ENCODE measurements around the gene ANKS1B.

ANKS1B gene

DNA sequence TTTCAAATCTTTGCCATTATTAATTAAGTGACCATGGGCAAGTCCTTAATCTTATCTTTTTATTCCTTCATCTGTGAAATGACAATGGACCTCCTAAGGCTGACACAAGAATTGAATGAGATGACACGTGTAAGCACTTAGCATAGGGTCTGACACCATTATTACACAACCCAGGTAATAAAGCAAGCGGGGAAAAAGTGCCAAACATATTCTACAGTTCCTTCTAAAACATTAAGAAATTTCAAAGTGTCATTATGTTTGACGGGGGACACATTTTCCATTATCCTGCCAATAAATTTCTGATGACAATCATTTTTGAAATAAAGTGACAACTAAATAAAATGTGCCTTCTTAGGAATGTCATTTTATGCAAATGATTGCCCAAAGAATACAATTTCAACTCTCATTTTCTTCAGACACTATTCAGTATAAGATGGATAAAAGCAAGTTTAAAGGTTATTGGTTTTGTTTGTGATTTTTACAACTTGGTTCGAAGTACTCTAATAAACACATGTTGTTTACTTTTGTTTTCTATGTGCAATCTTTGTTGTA, 3.0 kb downstream of the ANKS1B start:
- no peak overlapping the region for H3K4me3 ChIP-seq (ENCODE audit: low read depth, low read length)
- TF ChIP-seq, protein P1, sequence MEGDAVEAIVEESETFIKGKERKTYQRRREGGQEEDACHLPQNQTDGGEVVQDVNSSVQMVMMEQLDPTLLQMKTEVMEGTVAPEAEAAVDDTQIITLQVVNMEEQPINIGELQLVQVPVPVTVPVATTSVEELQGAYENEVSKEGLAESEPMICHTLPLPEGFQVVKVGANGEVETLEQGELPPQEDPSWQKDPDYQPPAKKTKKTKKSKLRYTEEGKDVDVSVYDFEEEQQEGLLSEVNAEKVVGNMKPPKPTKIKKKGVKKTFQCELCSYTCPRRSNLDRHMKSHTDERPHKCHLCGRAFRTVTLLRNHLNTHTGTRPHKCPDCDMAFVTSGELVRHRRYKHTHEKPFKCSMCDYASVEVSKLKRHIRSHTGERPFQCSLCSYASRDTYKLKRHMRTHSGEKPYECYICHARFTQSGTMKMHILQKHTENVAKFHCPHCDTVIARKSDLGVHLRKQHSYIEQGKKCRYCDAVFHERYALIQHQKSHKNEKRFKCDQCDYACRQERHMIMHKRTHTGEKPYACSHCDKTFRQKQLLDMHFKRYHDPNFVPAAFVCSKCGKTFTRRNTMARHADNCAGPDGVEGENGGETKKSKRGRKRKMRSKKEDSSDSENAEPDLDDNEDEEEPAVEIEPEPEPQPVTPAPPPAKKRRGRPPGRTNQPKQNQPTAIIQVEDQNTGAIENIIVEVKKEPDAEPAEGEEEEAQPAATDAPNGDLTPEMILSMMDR (conservative IDR thresholded peaks at IDR 0.05; ENCODE audit: low read depth, low read length) = no peak
- DNase-seq (ENCODE audit: low read depth) = no peak

DNA sequence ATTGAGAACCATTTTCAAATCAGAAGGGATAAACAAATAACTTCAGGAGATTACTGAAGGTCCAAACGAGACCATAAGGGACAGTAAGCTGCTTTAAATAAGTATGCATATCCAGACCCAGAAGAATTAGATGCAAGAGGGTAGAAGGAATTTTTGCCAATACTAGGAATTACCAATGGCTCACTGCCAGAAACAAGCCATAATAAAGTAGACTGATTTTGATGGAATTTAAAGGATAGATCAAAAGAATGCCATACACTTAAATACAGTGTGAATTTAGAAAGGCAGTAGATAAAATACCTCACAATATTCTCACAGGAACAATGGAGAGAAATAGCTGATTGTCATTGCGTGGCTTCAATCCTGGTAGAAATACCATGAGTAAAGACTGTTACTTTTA, 5.3 kb downstream of the ANKS1B start:
- no peak overlapping the region for H3K4me3 ChIP-seq (ENCODE audit: low read depth, low read length)
- no peak for DNase-seq (ENCODE audit: low read depth)
- TF ChIP-seq, protein P1 (conservative IDR thresholded peaks at IDR 0.05; ENCODE audit: low read depth, low read length) = no peak

DNA sequence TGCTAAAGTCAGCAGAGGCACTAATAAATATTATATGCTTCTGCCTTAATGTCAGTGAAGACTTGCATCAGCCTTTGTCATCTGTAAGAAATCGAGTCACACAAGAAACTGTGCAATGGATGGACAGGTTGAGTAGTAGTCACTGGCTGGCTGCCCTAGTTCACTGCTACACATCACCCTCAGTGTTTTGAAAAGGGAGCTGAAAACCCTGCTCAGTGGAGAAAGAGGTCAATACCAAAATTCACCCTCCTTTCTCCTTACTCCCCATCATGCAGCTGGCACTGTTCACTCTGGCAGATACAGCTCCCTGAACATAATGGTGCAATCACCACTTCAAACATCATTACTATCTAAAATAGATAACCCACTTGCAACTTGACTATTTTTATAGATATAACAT, 6.6 kb downstream of the ANKS1B start:
- no peak overlapping the region for H3K4me3 ChIP-seq (ENCODE audit: low read depth, low read length)
- TF ChIP-seq, protein P1 (conservative IDR thresholded peaks at IDR 0.05; ENCODE audit: low read depth, low read length) = no peak
- DNase-seq (ENCODE audit: low read depth) = no peak

DNA sequence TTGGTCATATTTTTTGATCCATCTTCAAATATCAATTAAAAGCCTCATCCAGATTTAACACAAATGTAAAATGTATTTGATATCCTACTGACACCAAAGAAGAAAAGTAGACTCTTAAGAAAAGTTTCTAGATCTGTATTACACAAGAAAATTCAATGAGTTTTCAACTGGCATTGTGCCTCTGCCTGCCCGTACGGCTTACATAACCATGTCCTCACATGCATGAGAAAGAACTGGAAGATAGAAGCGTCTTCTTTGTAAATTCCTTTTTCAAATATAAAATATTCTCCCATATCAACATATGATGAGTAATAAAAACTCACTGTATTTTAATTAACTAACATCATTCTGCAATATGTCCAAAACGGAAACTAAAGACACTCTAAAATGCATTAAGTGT, 7.2 kb downstream of the ANKS1B start:
- DNase-seq (ENCODE audit: low read depth) = no peak
- TF ChIP-seq, protein P1 (conservative IDR thresholded peaks at IDR 0.05; ENCODE audit: low read depth, low read length) = no peak
- H3K4me3 ChIP-seq (ENCODE audit: low read depth, low read length) = no peak overlapping the region

DNA sequence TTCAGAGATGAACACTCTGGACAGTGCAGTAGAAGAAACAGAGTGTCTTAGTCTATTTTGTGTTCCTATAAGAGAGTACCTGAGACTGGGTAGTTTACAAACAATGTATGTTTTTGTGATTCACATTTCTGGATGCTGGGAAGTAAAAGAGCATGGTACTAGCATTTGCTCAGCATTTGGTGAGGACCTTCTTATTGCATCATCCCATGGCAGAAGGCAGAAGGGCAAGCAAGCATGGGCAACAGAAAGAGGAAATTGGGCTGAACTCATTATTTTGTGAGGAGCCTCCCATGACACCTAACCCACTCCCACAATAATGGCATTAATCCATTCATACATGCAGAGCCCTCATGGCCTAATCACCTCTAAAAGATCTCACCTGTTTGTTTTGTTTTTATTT, 8.0 kb downstream of the ANKS1B start:
- H3K4me3 ChIP-seq (ENCODE audit: low read depth, low read length) = no peak overlapping the region
- TF ChIP-seq, protein P1 (conservative IDR thresholded peaks at IDR 0.05; ENCODE audit: low read depth, low read length) = no peak
- no peak for DNase-seq (ENCODE audit: low read depth)

DNA sequence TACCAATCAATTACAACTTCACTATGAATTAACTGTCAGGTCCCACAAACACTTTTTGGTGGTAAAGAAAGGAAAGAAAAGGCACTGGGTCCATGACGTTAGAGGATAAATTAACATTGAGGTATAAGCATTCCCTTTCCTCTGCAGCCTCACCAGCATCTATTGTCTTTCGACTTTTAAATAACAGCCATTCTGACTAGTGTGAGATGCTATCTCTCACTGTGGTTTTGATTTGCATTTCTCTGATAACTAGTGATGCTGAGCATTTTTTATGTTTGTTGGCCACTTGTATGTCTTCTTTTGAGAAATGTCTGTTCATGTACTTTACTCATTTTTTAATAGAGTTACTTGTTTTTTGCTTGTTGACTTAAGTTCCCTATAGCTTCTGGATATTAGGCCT, 9.4 kb downstream of the ANKS1B start:
- no peak for DNase-seq (ENCODE audit: low read depth)
- TF ChIP-seq, protein P1 (conservative IDR thresholded peaks at IDR 0.05; ENCODE audit: low read depth, low read length) = no peak
- no peak overlapping the region for H3K4me3 ChIP-seq (ENCODE audit: low read depth, low read length)

DNA sequence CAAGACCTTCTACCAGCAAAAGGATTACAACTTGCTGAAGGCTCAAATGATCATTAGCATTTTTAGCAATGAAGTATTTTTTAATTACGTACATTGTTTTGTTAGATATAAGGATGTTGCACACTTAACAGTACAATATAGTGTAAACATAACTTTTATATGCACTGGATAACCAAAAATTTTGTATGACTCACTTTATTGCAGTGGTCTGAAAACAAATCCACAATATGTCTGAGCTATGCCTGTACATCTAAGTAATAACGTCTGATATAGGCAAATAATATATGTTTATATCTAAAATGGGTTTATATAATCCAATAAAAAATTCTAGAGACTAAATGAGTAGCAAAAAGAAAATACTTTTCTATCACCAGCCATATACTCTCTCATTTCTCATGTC, 10.6 kb downstream of the ANKS1B start:
- H3K4me3 ChIP-seq (ENCODE audit: low read depth, low read length) = no peak overlapping the region
- TF ChIP-seq, protein P1 (conservative IDR thresholded peaks at IDR 0.05; ENCODE audit: low read depth, low read length) = no peak
- no peak for DNase-seq (ENCODE audit: low read depth)

Data from choroid plexus epithelial cell (primary cell).